IMR-90 (cell line): ENCODE results near the gene RPS15A.

Experiments
- CEBPB ChIP-seq: IDR thresholded peaks from 2 replicates; pipeline ENCODE4 v1.6.1; 2012; ENCODE audit warnings: low read depth, low read length, improper control_type of control experiment
- POLR2A ChIP-seq: IDR thresholded peaks from 2 replicates; pipeline ENCODE4 v1.6.1; 2012; ENCODE audit warnings: mild to moderate bottlenecking, low read depth, low read length
- RAD21 ChIP-seq: IDR thresholded peaks from 2 replicates; pipeline ENCODE4 v1.6.1; 2012; ENCODE audit warnings: low read length, improper control_type of control experiment

- TF ChIP-seq RAD21 (no peak), CEBPB (no peak), POLR2A (no peak)
Measured at GRCh38 chr16:18832006-18832405, 41.9 kb upstream of the RPS15A start.
